Gastroesophageal sphincter (tissue), 4 donors: Measurements from ENCODE around the gene SLCO3A1. TPM values are rescaled to one million over a fixed set of nuclear protein-coding genes. Genes with fewer than 3 reads are reported as not detected.

Source experiments
- ATAC-seq: fragments of 150-250 bp; one replicate; pipeline ENCODE4 v1.9.1; 2016; ENCODE audit warnings: mild to moderate bottlenecking, moderate library complexity
- H3K27ac ChIP-seq, 4 donors: fragments of 200-600 bp; sonication (generic) in 3 of 4; 1 replicate in 3 of 4; 2 replicates in 1 of 4; pipeline ENCODE4 v1.5.1; 2016 to 2019
- H3K27me3 ChIP-seq: fragments of 200-600 bp; sonication (generic); one replicate; pipeline ENCODE4 v1.5.1; 2019
- H3K36me3 ChIP-seq, 2 donors: fragments of 200-600 bp; sonication (generic); one replicate each; pipeline ENCODE4 v1.5.1; 2019; ENCODE audit warnings: control low read depth in 1 of 2
- H3K4me1 ChIP-seq, 3 donors: fragments of 200-600 bp; sonication (generic); 1 replicate in 2 of 3; 2 replicates in 1 of 3; pipeline ENCODE4 v1.5.1; 2016 to 2019; ENCODE audit warnings: control low read depth in 2 of 3
- H3K4me3 ChIP-seq, 2 donors: fragments of 200-600 bp; sonication (generic); one replicate each; pipeline ENCODE4 v1.5.1; 2019; ENCODE audit warnings: mild to moderate bottlenecking in 1 of 2, moderate library complexity in 1 of 2
- H3K9me3 ChIP-seq, 3 donors: fragments of 200-600 bp; sonication (generic); one replicate each; pipeline ENCODE4 v1.5.1; 2017 to 2019; ENCODE audit warnings: control low read depth in 2 of 3
- CTCF ChIP-seq, 4 experiments: fragments of 200-600 bp in 2 of 4; fragments of 450-650 bp in 2 of 4; sonication (generic) in 1 of 4; IDR thresholded peaks; one replicate each; pipeline ENCODE4 v1.5.1; 2017 to 2019; ENCODE audit warnings: antibody characterized with exemption in 4 of 4, mild to moderate bottlenecking in 2 of 4, moderate library complexity in 2 of 4
- EP300 ChIP-seq: sonication (generic); formaldehyde crosslinking; IDR thresholded peaks from one replicate; pipeline ENCODE4 v1.6.1; 2017; ENCODE audit warnings: antibody characterized with exemption, mild to moderate bottlenecking
- POLR2A ChIP-seq, 2 donors: fragments of 450-650 bp; IDR thresholded peaks; one replicate each; pipeline ENCODE4 v1.6.1; 2017; ENCODE audit warnings: antibody characterized with exemption in 2 of 2, mild to moderate bottlenecking in 2 of 2, moderate library complexity in 1 of 2
- POLR2AphosphoS5 ChIP-seq: sonication (generic); formaldehyde crosslinking; IDR thresholded peaks from one replicate; pipeline ENCODE4 v1.6.1; 2017; ENCODE audit warnings: antibody characterized with exemption
- WGBS, 2 donors: methylation state at CpG; one replicate each; pipeline ENCODE4 v1.1.5; 2018; ENCODE audit warnings: low coverage in 1 of 2; 5-methylcytosine and 5-hydroxymethylcytosine counted together
- total RNA-seq, 4 donors: library from RNA; depleted of rRNA; stranded (reverse); fragments of >200 nt; gene quantifications; one replicate each; pipeline ENCODE4 v1.1.0, GENCODE V29; 2016

Gene SLCO3A1
- 10 to 100 TPM; 10.1 to 14.4 (median 12.1) TPM for total RNA-seq

DNA sequence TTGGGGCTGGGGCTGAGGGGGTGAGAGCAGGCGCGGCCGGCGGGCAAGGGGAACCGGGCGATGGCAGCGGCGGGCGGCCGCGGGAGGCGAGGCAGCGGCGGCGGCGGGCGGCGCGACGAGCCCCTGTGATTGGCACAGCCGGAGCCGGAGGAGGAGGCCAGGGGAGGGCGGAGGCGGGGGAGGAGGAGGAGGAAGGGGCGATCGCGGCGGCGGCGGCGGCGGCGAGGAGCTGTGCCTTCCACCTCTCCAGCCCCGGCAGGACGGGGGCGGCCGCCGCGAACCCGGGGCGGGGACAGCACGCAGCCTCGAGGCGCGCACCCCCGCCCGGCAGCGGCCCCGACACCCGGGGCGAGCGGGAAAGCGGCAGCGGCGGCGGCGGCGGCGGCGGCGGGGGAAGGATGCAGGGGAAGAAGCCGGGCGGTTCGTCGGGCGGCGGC is at the start of gene SLCO3A1:
SLCO3A1 (plus strand) TSS at position 198 of the 437 bp plus-strand sequence.
- peak within 1 kb of the TSS; percentile 70 to 95 (median 94) for H3K27ac ChIP-seq
- no peaks in the 10 kb centered on the region for H3K27me3 ChIP-seq
- H3K36me3 ChIP-seq = no peaks in the 10 kb centered on the region
- H3K4me1 ChIP-seq = peaks cover 6 to 57% (median 20%) of the 10 kb centered on the region in 3 donors
- peak within 1 kb of the TSS; percentile 79 for H3K4me3 ChIP-seq
- TF ChIP-seq CTCF (IDR thresholded peaks at IDR 0.05) = no peak
- no peak for TF ChIP-seq POLR2AphosphoS5
- TF ChIP-seq EP300 = no peak
- no peak for TF ChIP-seq POLR2A (IDR thresholded peaks at IDR 0.05)
- 0% methylated on average over 1 of the region's 67 CpGs; no CpG with 5 or more reads in 1 of the 2 donors for WGBS, 2 donors
- peak; percentile 78 for ATAC-seq
- no peaks in the 10 kb centered on the region for H3K9me3 ChIP-seq

DNA sequence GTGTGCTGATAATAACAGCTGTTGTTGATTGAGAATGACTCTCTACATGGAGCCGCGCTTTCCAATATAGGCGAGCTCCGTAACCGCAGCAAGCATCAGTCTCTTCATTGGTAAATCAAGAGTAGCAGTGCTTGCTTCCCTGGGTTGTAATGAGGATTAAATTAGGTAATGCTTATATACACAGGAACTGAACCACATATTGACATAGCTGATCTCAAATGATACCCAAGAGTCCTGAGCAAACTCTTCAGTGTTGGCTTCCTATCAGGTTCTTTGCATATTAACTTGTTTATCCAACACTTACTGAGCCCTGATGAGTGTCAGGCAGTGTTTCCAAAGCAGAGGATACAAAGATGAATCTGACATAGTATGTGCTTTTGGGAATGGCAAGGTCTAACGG is 46.4 kb upstream of the SLCO3A1 start:
- H3K4me1 ChIP-seq = no peaks in the 10 kb centered on the region
- no peak overlapping the region for H3K27ac ChIP-seq
- H3K36me3 ChIP-seq = no peaks in the 10 kb centered on the region
- H3K27me3 ChIP-seq = peaks cover 4% of the 10 kb centered on the region
- H3K9me3 ChIP-seq = no peaks in the 10 kb centered on the region
- 85 to 97% methylated on average over 5 to 6 of the region's 6 CpGs for WGBS, 2 donors
- H3K4me3 ChIP-seq = no peak overlapping the region
- no peak for ATAC-seq
- TF ChIP-seq CTCF (IDR thresholded peaks at IDR 0.05) (no peak), POLR2A (IDR thresholded peaks at IDR 0.05) (no peak), POLR2AphosphoS5 (no peak), EP300 (no peak)

- ATAC-seq = no peak
- Histone ChIP-seq H3K27me3 (no peaks in the 10 kb centered on the region), H3K4me1 (no peaks in the 10 kb centered on the region), H3K36me3 (no peaks in the 10 kb centered on the region), H3K27ac (no peak overlapping the region), H3K9me3 (peaks cover 0 to 17% (median 0%) of the 10 kb centered on the region in 3 donors), H3K4me3 (no peak overlapping the region)
- 87 to 94% methylated on average over 2 of the region's 2 CpGs for WGBS, 2 donors
- TF ChIP-seq EP300 = no peak
- no peak for TF ChIP-seq POLR2A (IDR thresholded peaks at IDR 0.05)
- no peak for TF ChIP-seq POLR2AphosphoS5
- no peak for TF ChIP-seq CTCF (IDR thresholded peaks at IDR 0.05)
Measured at GRCh38 chr15:91813924-91814323, 39.6 kb upstream of the SLCO3A1 start.

- WGBS, 2 donors = 91% methylated on average over 3 of the region's 3 CpGs
- TF ChIP-seq EP300 (no peak), POLR2A (IDR thresholded peaks at IDR 0.05) (no peak), POLR2AphosphoS5 (no peak)
- H3K36me3 ChIP-seq = no peaks in the 10 kb centered on the region
- no peak overlapping the region for H3K4me3 ChIP-seq
- no peak for ATAC-seq
- no peak overlapping the region for H3K27ac ChIP-seq
- no peaks in the 10 kb centered on the region for H3K27me3 ChIP-seq
- no peaks in the 10 kb centered on the region for H3K4me1 ChIP-seq
- H3K9me3 ChIP-seq = peaks cover 0 to 17% (median 0%) of the 10 kb centered on the region in 3 donors
Measured at GRCh38 chr15:91816942-91817341, 36.6 kb upstream of the SLCO3A1 start.

DNA sequence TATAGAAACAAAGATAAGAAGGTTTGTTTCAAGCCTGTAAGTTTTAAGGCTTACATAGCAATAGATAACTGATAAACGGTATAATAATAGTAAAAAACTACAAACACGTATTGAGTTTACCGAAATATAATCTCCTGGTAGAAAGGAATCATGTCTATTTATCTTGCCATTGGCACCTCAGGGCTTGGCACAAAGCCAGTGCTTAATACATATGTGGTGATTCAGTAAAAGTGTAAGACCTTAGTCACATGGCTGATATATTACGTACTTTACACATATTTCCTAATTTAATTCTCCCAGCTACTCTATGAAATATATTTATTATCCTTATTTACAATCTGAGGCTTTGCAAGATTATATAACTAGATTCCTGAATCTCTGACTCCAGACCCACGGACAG is 32.0 kb upstream of the SLCO3A1 start:
- Histone ChIP-seq H3K27me3 (no peaks in the 10 kb centered on the region), H3K4me1 (no peaks in the 10 kb centered on the region), H3K4me3 (no peak overlapping the region), H3K36me3 (no peaks in the 10 kb centered on the region), H3K27ac (no peak overlapping the region), H3K9me3 (no peaks in the 10 kb centered on the region)
- TF ChIP-seq POLR2A (IDR thresholded peaks at IDR 0.05) (no peak), EP300 (no peak), POLR2AphosphoS5 (no peak), CTCF (IDR thresholded peaks at IDR 0.05) (no peak)
- no peak for ATAC-seq
- 81 to 93% methylated on average over 3 to 5 of the region's 5 CpGs for WGBS, 2 donors
